H1 (cell line): ENCODE data around the gene PLS3. TPM values are rescaled to one million over a fixed set of nuclear protein-coding genes. Genes with fewer than 3 reads are reported as not detected.

Source experiments
- CTCF ChIA-PET: fragments of 300-600 bp; sonication (Branson Sonifier 250); formaldehyde crosslinking; loops from one replicate; lab custom pipeline; 2021; ENCODE audit not compliant: partially characterized antibody; lab: Charles Lee
- POLR2A ChIA-PET: fragments of 300-600 bp; sonication (Branson Sonifier 250); formaldehyde crosslinking; loops from one replicate; lab custom pipeline; 2021; ENCODE audit warnings: inconsistent platforms; ENCODE audit not compliant: partially characterized antibody; lab: Charles Lee
- DNase-seq, 2 experiments: peaks; one replicate each; pipeline versions ENCODE4 v3.0.0 to v3.0.0-alpha.2; 2010 to 2022; ENCODE audit warnings: low spot score in 2 of 2, low read depth in 1 of 2, mixed read lengths in 1 of 2
- FAIRE-seq: peaks from 2 replicates; lab custom pipeline; 2011; peaks lifted over from hg19 to GRCh38; lab: Jason Lieb, UNC
- H2AFZ ChIP-seq: 2 replicates; pipeline ENCODE4 v1.8.1; 2012; ENCODE audit warnings: low read length, inconsistent platforms
- H2AK5ac ChIP-seq: 2 replicates; pipeline ENCODE4 v1.6.1; 2013; ENCODE audit warnings: low read depth, low read length
- H2BK120ac ChIP-seq: replicated peaks from 2 replicates; pipeline ENCODE3; 2013; ENCODE audit warnings: low read depth, low read length, inconsistent platforms
- H2BK12ac ChIP-seq: 2 replicates; pipeline ENCODE4 v1.6.1; 2013; ENCODE audit warnings: low read depth, low read length
- H2BK15ac ChIP-seq: 2 replicates; pipeline ENCODE4 v1.6.1; 2013; ENCODE audit warnings: low read length
- H2BK20ac ChIP-seq: 2 replicates; pipeline ENCODE4 v1.6.1; 2013; ENCODE audit warnings: low read length
- H2BK5ac ChIP-seq: 2 replicates; pipeline ENCODE4 v1.6.1; 2013; ENCODE audit warnings: low read depth, low read length
- H3K14ac ChIP-seq: 2 replicates; pipeline ENCODE4 v1.6.1; 2013; ENCODE audit warnings: inconsistent platforms; ENCODE audit not compliant: insufficient read length
- H3K18ac ChIP-seq: 2 replicates; pipeline ENCODE4 v1.6.1; 2013; ENCODE audit warnings: low read length; ENCODE audit errors: extremely low read depth
- H3K23ac ChIP-seq: 2 replicates; pipeline ENCODE4 v1.6.1; 2013; ENCODE audit warnings: inconsistent platforms; ENCODE audit not compliant: insufficient read length
- H3K23me2 ChIP-seq: 2 replicates; pipeline ENCODE4 v1.6.1; 2013; ENCODE audit warnings: low read depth, low read length
- H3K27ac ChIP-seq: 2 replicates; pipeline ENCODE4 v1.6.1; 2011; ENCODE audit warnings: low read depth, low read length, inconsistent platforms
- H3K27me3 ChIP-seq, 4 experiments: replicated peaks in 1 of 4; 1 replicate in 1 of 4; 2 replicates in 3 of 4; pipeline versions ENCODE4 v1.6.1 to v1.8.1; 2011 to 2013; ENCODE audit warnings: low read length in 3 of 4, mild to moderate bottlenecking in 3 of 4, inconsistent platforms in 2 of 4, mixed read lengths in 2 of 4, moderate library complexity in 1 of 4; ENCODE audit not compliant: control insufficient read depth in 3 of 4, insufficient read depth in 3 of 4; ENCODE audit errors: extremely low read depth in 1 of 4
- H3K36me3 ChIP-seq, 4 experiments: 2 replicates each; pipeline versions ENCODE4 v1.6.1 to v1.8.1; 2011 to 2013; ENCODE audit warnings: mild to moderate bottlenecking in 4 of 4, low read length in 3 of 4, moderate library complexity in 2 of 4, control low read depth in 1 of 4, inconsistent platforms in 1 of 4; ENCODE audit not compliant: insufficient read depth in 4 of 4, control insufficient read depth in 2 of 4
- H3K4ac ChIP-seq: replicated peaks from 2 replicates; pipeline ENCODE3; 2013; ENCODE audit warnings: low read length, low read depth, mixed read lengths, inconsistent platforms; ENCODE audit not compliant: insufficient read length
- H3K4me1 ChIP-seq, 4 experiments: replicated peaks in 1 of 4; 1 replicate in 1 of 4; 2 replicates in 3 of 4; pipeline versions ENCODE4 v1.6.1 to v1.8.1; 2011 to 2013; ENCODE audit warnings: low read length in 3 of 4, inconsistent platforms in 2 of 4, mixed read lengths in 1 of 4; ENCODE audit not compliant: insufficient read depth in 4 of 4, control insufficient read depth in 3 of 4
- H3K4me2 ChIP-seq, 2 experiments: 2 replicates each; pipeline versions ENCODE4 v1.6.1 to v1.8.1; 2011 to 2013; ENCODE audit warnings: low read depth in 2 of 2, low read length in 2 of 2, control low read depth in 1 of 2, inconsistent platforms in 1 of 2, mild to moderate bottlenecking in 1 of 2; ENCODE audit not compliant: insufficient read depth in 1 of 2
- H3K4me3 ChIP-seq, 4 experiments: fragments of 200-600, 300-600 bp in 1 of 4; sonication (generic), shearing (Covaris generic), sonication (Bioruptor Twin) in 1 of 4; 2 replicates each; pipeline versions ENCODE4 v1.5.1 to v1.8.1; 2011 to 2016; ENCODE audit warnings: low read length in 4 of 4, low read depth in 3 of 4, control low read depth in 2 of 4, inconsistent platforms in 2 of 4, mild to moderate bottlenecking in 2 of 4, mixed read lengths in 1 of 4, moderate library complexity in 1 of 4; ENCODE audit not compliant: insufficient read depth in 2 of 4; ENCODE audit errors: extremely low read depth in 1 of 4
- H3K56ac ChIP-seq: replicated peaks from 2 replicates; pipeline ENCODE3; 2013; ENCODE audit warnings: low read depth, mild to moderate bottlenecking, mixed read lengths, low read length, inconsistent platforms; ENCODE audit not compliant: insufficient read length
- H3K79me1 ChIP-seq: 2 replicates; pipeline ENCODE4 v1.6.1; 2013; ENCODE audit warnings: low read depth, low read length, control low read depth
- H3K79me2 ChIP-seq, 2 experiments: 2 replicates each; pipeline versions ENCODE4 v1.6.1 to v1.8.1; 2012 to 2013; ENCODE audit warnings: low read length in 2 of 2, mild to moderate bottlenecking in 2 of 2, inconsistent platforms in 1 of 2; ENCODE audit not compliant: insufficient read depth in 2 of 2, control insufficient read depth in 1 of 2
- H3K9ac ChIP-seq, 4 experiments: replicated peaks in 1 of 4; 1 replicate in 1 of 4; 2 replicates in 3 of 4; pipeline versions ENCODE4 v1.6.1 to v1.8.1; 2011 to 2013; ENCODE audit warnings: low read depth in 3 of 4, low read length in 3 of 4, control low read depth in 2 of 4, mild to moderate bottlenecking in 2 of 4, moderate library complexity in 2 of 4, inconsistent platforms in 1 of 4; ENCODE audit errors: extremely low read depth in 1 of 4
- H3K9me3 ChIP-seq, 2 experiments: 2 replicates each; pipeline versions ENCODE4 v1.6.1 to v1.8.1; 2012 to 2013; ENCODE audit warnings: mild to moderate bottlenecking in 2 of 2, moderate library complexity in 2 of 2, control low read depth in 1 of 2, inconsistent platforms in 1 of 2, low read depth in 1 of 2, low read length in 1 of 2, mixed read lengths in 1 of 2; ENCODE audit not compliant: insufficient read depth in 2 of 2
- H4K20me1 ChIP-seq, 2 experiments: replicated peaks in 1 of 2; 2 replicates each; pipeline versions ENCODE3 to v1.8.1; 2011 to 2013; ENCODE audit warnings: inconsistent platforms in 2 of 2, low read length in 2 of 2, mild to moderate bottlenecking in 1 of 2; ENCODE audit not compliant: insufficient read depth in 2 of 2, control insufficient read depth in 1 of 2
- H4K5ac ChIP-seq: 2 replicates; pipeline ENCODE4 v1.6.1; 2013; ENCODE audit warnings: low read length, low read depth, mixed read lengths, inconsistent platforms; ENCODE audit not compliant: insufficient read length
- H4K8ac ChIP-seq: 2 replicates; pipeline ENCODE4 v1.8.0; 2013; ENCODE audit warnings: mild to moderate bottlenecking, moderate library complexity, low read length, inconsistent platforms; ENCODE audit not compliant: insufficient read depth; ENCODE audit errors: extremely low read depth
- H4K91ac ChIP-seq: replicated peaks from 2 replicates; pipeline ENCODE3; 2013; ENCODE audit warnings: low read length, mixed read lengths, inconsistent platforms; ENCODE audit not compliant: insufficient read length
- ASH2L ChIP-seq: fragments of 200-600, 300-600 bp; sonication (generic); IDR thresholded peaks from one replicate; pipeline ENCODE4 v1.7.1; 2017; ENCODE audit warnings: low read length
- ATF2 ChIP-seq: IDR thresholded peaks from 2 replicates; pipeline ENCODE4 v1.6.1; 2012; ENCODE audit warnings: low read length, inconsistent platforms
- GABPA ChIP-seq: IDR thresholded peaks from 2 replicates; pipeline ENCODE4 v1.6.1; 2011; ENCODE audit warnings: mild to moderate bottlenecking, low read length, moderate library complexity, borderline replicate concordance; ENCODE audit not compliant: insufficient read depth
- KDM4A ChIP-seq: IDR thresholded peaks from one replicate; pipeline ENCODE4 v1.7.1; 2012; ENCODE audit warnings: low read depth, mild to moderate bottlenecking, moderate library complexity, low read length, inconsistent platforms; ENCODE audit not compliant: severe bottlenecking
- MAX ChIP-seq: IDR thresholded peaks from 2 replicates; pipeline ENCODE4 v1.6.1; 2012; ENCODE audit warnings: inconsistent platforms
- PHF8 ChIP-seq: fragments of 200-600 bp; sonication (generic); conservative IDR thresholded peaks from 2 replicates; pipeline ENCODE4 v1.7.1; 2012; ENCODE audit warnings: low read depth, mild to moderate bottlenecking, inconsistent platforms, low read length, moderate library complexity
- RAD21 ChIP-seq, 2 experiments: IDR thresholded peaks in 1 of 2; conservative IDR thresholded peaks in 1 of 2; 2 replicates each; pipeline ENCODE4 v1.6.1; 2011; ENCODE audit warnings: low read depth in 2 of 2, low read length in 2 of 2, improper control_type of control experiment in 1 of 2, inconsistent platforms in 1 of 2, mild to moderate bottlenecking in 1 of 2, moderate library complexity in 1 of 2
- SP4 ChIP-seq: IDR thresholded peaks from 2 replicates; pipeline ENCODE4 v1.6.1; 2012; ENCODE audit warnings: low read length, inconsistent platforms
- SRF ChIP-seq: IDR thresholded peaks from 2 replicates; pipeline ENCODE4 v1.6.1; 2011; ENCODE audit warnings: mild to moderate bottlenecking, low read depth, low read length, moderate library complexity
- TAF1 ChIP-seq: IDR thresholded peaks from 2 replicates; pipeline ENCODE4 v1.6.1; 2011; ENCODE audit warnings: mild to moderate bottlenecking, low read depth, low read length
- TCF12 ChIP-seq: IDR thresholded peaks from 2 replicates; pipeline ENCODE4 v1.6.1; 2011; ENCODE audit warnings: low read depth, mild to moderate bottlenecking, low read length
- WGBS, 2 experiments: shearing (Covaris generic) in 1 of 2; methylation state at CpG; one replicate each; pipeline versions ENCODE4 v1.1.6 to v1.1.7; 2013 to 2015; ENCODE audit warnings: low lambda C conversion rate in 2 of 2, mixed read lengths in 2 of 2, inconsistent platforms in 1 of 2, low coverage in 1 of 2, missing lambda C conversion rate in 1 of 2; ENCODE audit not compliant: insufficient replicate concordance in 2 of 2, insufficient coverage in 1 of 2, insufficient read length in 1 of 2; ENCODE audit errors: extremely low coverage in 1 of 2, missing lambda C conversion rate in 1 of 2; 5-methylcytosine and 5-hydroxymethylcytosine counted together
- polyA plus RNA-seq, 7 experiments: library from polyadenylated mRNA; depleted of rRNA in 3 of 7; stranded (reverse) in 5 of 7; unstranded in 2 of 7; fragments of >200 nt in 5 of 7; fragments of 200-250 nt in 2 of 7; gene quantifications; 1 replicate in 5 of 7; 2 replicates in 1 of 7; 4 replicates in 1 of 7; pipeline versions ENCODE4 v1.2.1 to v1.2.3, GENCODE V29; 2011 to 2013; ENCODE audit warnings: missing spikeins in 2 of 7, mixed read lengths in 2 of 7
- total RNA-seq: library from RNA; stranded (reverse); fragmentation: NEBNext Ultra II Directional; extraction: Animal tissue kit (Norgen Biotek cat#: 25700); gene quantifications from 2 replicates; pipeline ENCODE4 v1.2.1, GENCODE V29; 2021

Gene PLS3
- total and polyA plus RNA-seq, 2 of the 8 experiments (the other 6 are each of a cell fraction or from before 2014, with no cell fraction given): 107 to 185 TPM

DNA sequence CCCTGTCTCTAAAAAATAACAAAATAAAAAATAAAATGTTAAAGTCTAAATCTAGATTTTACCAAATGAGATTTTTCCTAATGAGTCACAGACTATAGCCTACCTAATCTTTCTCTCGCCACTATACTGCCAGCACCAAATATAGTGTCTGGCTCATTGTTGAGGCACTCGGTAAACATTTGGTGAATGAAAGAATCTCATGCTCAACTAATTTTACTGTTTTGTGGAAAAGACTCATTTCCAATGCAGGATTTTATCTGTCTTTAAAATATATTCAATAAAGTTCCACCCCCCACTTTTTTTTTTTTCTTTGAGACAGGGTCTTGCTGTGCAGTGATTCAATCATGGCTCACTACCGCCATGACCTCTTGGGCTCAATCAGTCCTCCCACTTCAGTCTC is 71.5 kb downstream of the PLS3 start:
- Histone ChIP-seq H3K56ac (no peak overlapping the region), H4K91ac (no peak overlapping the region), H2BK120ac (no peak overlapping the region), H3K27me3 (no peaks in the 10 kb centered on the region), H3K36me3 (peaks cover 4 to 65% (median 17%) of the 10 kb centered on the region in 4 experiments; a peak in 7 of 8 replicates), H2BK15ac (no peak overlapping the region), H3K79me1 (no peaks in the 10 kb centered on the region), H2AK5ac (no peak overlapping the region), H3K9ac (no peak overlapping the region), H3K23me2 (no peaks in the 10 kb centered on the region), H3K4me2 (no peak overlapping the region), H3K18ac (no peak overlapping the region), H2AFZ (no peak overlapping the region), H2BK12ac (no peak overlapping the region), H4K20me1 (no peaks in the 10 kb centered on the region), H3K79me2 (no peaks in the 10 kb centered on the region), H3K4me1 (no peaks in the 10 kb centered on the region), H2BK20ac (no peak overlapping the region), H3K9me3 (no peaks in the 10 kb centered on the region), H4K8ac (no peak overlapping the region), H3K14ac (no peak overlapping the region), H3K27ac (no peak overlapping the region), H3K23ac (no peak overlapping the region), H3K4me3 (no peak overlapping the region), H3K4ac (no peak overlapping the region), H2BK5ac (no peak overlapping the region), H4K5ac (no peak overlapping the region)
- 98% methylated on average over 3 of the region's 3 CpGs; no CpG with 5 or more reads in 1 of the 2 experiments for WGBS, 2 experiments
- CTCF ChIA-PET: interaction anchor here (0.7 to 1.5 kb wide), 2 partner anchors 301 to 315 kb away, joined by 3 read pairs; no protein-coding TSS in a partner anchor
- POLR2A ChIA-PET: no interaction called here
- DNase-seq (no peak), FAIRE-seq (no peak)
- TF ChIP-seq GABPA (no peak), KDM4A (no peak), SP4 (no peak), PHF8 (no peak), MAX (no peak), TAF1 (no peak), ASH2L (no peak), SRF (no peak), TCF12 (no peak), ATF2 (no peak), RAD21 (IDR thresholded peaks at IDR 0.05 in 1 of 2, conservative IDR thresholded peaks at IDR 0.05 in 1 of 2; ENCODE audit: low read depth in 2 of 2, low read length in 2 of 2) (no peak)
